KG1 (cell line): ENCODE data around the gene BNC2.

ENCODE experiments used
- DNase-seq: peaks from one replicate; lab custom pipeline; 2025; lab: John Stamatoyannopoulos, UW

Gene BNC2

GRCh38 chr9:16817002-16817401 lies 53.5 kb downstream of the BNC2 start:
- DNase-seq, result no peak

GRCh38 chr9:16816011-16816410 lies 54.5 kb downstream of the BNC2 start:
- no peak for DNase-seq

- no peak for DNase-seq
These were observed 55.4 kb downstream of the BNC2 start for GRCh38 chr9:16815079-16815478.

DNA sequence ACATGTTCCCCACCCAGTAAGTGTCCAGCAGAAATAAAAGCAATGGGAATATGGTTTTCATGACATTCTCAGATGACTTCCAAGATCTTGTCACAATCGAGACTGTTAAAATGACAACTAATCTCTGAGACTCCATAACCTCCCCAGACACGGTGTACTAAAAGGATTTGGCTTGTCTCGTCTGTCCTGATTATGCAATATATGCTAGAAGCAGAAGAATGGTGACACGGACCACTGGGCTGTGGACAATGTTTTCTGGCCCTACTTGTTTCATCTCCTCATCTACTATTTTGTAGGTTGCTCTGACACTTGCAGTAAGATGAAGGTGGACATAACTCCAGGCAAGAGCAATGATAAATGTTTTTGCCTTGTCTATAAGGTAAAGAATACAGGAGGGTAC lies 56.6 kb downstream of the BNC2 start:
- DNase-seq, result no peak

DNA sequence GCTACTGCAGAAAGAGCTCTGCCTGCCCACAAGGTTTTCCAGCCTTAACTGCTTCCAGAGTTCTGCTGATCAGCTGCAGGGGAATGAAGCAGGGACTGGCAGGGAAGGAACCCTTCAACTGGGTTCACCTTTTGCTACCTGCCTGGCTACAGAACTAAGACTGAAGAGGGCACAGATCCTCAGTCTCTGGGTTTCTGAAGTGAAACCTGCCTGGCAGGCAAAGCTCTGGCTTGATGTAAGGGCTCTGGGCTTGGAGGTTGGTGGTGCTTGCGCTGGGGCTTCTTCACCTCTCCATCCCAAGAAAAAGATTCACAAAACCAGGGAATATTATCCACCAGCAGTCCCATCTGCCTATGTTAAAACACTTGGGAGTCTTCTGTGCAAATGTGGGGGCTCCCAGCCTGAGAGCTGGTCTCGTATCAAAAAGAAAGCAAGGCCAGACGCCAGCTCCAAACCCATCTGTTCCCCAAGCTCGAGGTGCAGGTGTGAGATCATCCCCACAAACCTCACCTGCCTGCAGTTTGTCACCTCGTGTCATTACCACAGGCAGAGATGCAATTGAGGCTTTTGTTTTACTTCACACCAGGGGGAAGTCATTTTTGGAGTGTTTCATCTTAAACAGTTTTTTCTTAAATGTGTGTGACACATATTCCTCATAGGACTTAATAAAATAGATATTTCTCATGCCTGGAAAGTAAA lies 58.3 kb downstream of the BNC2 start:
- no peak for DNase-seq

GRCh38 chr9:16809912-16810610 lies 60.4 kb downstream of the BNC2 start:
- DNase-seq, result no peak

- DNase-seq, result no peak
These were observed 63.8 kb downstream of the BNC2 start for GRCh38 chr9:16806674-16807073.

DNA sequence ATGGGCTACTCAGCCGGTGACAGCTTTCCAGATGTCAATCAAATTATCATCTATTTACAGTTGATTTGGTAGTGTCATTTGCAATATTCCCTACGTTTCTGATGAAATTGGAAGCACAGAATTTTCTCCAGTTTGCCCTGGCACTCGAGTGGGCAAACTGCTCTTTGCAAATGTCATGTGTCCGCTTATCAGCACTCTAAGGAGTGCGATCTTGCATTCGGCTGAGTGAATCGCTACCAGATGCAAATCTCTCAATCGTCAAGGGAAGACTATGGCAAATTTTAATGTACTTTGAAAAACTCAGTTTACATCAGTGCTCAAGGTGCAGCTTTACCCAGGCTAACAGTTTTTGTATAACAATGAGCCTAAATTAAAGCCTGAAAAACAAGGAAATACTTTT lies 66.8 kb downstream of the BNC2 start:
- no peak for DNase-seq

GRCh38 chr9:16801871-16802466 lies 68.5 kb downstream of the BNC2 start:
- DNase-seq, result no peak

DNA sequence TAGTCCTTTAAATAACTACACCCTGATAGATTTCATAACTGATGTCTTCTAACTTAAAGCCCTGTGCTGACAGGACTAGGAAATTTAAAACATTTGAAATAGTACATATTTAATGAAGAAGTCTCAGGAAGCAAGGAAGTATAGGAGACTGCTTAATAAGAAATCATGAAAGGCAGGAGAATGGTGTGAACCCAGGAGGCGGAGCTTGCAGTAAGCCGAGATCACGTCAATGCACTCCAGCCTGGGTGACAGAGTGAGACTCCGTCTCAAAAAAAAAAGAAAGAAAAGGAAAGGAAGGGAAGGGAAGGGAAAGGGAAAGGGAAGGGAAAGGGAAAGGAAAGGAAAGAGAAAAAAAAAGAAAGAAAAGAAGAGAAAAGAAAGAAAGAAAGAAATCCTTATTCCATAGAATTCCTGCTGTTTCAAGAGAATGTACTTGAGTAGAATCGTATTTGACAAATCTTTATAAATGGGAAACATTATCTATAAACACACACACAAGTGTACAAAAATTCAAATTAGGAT lies 74.1 kb downstream of the BNC2 start:
- DNase-seq, result no peak

DNA sequence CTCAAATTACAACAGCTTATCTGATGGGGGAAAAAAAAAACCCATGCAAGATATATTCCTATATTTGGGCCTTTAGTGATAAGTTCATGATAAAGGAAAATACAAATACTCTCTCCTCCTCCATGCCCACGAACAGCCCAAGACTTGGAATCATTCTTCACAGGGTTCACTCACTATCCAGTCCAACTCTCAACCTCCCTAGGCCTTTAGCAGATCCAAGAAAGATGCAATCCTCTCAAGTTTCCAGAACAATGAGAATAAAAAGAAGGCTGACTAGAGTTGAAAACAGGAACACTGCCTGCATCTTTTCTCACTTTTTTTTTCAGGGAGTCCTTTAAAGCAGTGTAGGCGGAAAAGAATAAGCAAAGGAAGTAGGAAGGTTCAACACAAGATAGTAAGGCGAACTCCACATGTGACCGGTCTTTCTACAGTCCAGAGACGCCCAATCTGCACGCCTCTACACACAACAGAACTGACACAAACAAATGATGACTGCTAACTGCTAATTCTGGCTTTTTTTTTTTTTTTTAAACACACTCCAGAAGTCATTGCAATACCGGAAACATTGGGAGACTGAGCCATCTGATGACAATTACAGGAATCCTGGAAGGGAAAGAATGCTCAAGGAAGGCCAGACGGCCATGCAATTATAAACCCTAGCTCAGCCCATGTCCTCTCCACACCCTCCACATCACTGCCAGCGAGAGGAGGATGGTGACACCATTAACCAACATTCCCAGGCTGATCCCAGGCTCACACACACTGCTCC lies 75.4 kb downstream of the BNC2 start:
- DNase-seq, result no peak

DNA sequence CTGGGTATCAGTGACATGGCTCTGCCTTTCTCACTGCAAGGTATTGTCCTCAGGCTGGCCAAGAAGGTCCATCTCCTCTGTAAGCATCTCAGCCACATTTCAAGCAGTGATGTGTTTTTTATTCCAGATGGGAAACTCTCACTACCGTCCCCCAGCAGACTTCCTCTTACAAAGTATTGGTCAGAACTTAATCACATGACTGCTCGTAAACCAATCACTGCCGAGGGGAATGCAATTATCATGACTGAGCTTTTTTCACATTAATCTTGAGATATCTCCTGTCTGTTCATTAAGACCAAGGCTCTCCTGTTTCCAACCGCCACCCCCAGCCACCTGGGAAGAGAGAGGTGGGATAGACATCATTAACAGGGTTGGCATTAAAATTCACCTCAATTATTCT lies 76.4 kb downstream of the BNC2 start:
- DNase-seq, result no peak

DNA sequence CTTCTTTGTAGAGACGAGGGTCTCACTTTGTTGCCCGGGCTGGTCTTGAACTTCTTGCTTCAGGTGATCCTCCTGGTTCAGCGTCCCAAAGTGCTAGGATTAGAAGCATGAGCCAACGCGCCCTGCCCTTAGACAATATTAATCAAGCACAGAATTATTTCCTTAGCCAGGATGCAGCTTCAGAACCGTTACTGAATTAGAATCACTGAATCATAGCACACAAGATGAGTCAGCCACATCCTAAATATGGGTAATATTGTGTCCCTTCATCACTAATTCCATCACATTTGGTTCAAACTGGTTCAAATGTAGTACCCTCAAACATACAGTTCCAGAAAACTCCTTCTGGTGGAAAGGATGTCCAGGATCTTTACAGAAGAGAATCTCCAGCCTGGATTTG lies 82.7 kb downstream of the BNC2 start:
- DNase-seq, result no peak

GRCh38 chr9:16784002-16784401 lies 86.5 kb downstream of the BNC2 start:
- DNase-seq, result no peak

GRCh38 chr9:16782490-16782889 lies 88.0 kb downstream of the BNC2 start:
- no peak for DNase-seq

DNA sequence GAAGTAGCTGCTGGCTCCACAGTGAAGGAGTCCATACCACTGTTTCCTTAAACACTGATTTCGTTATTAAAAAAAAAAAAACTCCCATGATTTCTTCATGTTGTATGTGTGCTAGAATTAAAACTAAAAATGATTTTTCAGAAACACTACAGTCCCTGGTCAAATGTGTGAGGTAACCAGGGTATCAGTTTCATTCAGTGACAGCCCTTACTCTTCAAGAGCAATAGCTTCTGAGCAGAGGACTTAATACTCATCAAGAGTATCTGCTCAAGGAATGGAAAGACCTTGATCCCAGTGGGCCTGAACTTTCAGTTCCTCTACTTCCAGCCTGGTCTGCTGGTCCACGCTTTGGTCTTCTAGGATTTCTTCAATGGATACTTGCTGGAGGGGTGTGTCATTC lies 95.1 kb downstream of the BNC2 start:
- no peak for DNase-seq

- no peak for DNase-seq
These were observed 96.9 kb downstream of the BNC2 start for GRCh38 chr9:16773617-16774016.

- DNase-seq, result no peak
These were observed 97.4 kb downstream of the BNC2 start for GRCh38 chr9:16773116-16773515.

GRCh38 chr9:16771356-16771755 lies 99.1 kb downstream of the BNC2 start:
- no peak for DNase-seq

- DNase-seq, result no peak
These were observed 101.2 kb downstream of the BNC2 start for GRCh38 chr9:16769291-16769690.

GRCh38 chr9:16768816-16769215 lies 101.7 kb downstream of the BNC2 start:
- DNase-seq, result no peak

DNA sequence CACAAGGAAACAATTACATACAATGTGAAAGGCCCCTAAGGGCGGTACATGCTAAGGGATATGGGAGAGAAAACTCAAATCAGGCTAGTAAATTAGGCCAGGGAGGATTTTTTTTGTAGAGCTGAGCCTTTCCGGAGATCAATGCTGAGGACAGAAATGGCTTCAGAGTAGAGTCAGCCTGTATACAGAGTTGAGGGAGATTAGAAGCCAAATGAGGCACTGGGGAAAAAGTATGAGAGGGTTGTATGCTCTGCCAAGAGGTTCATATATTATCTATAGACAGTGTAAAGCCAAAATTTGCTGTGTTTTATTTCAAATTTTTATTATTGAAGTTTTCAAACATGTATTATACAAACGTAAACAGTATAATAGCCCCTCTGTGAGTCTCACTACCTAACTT lies 103.1 kb downstream of the BNC2 start:
- no peak for DNase-seq

DNA sequence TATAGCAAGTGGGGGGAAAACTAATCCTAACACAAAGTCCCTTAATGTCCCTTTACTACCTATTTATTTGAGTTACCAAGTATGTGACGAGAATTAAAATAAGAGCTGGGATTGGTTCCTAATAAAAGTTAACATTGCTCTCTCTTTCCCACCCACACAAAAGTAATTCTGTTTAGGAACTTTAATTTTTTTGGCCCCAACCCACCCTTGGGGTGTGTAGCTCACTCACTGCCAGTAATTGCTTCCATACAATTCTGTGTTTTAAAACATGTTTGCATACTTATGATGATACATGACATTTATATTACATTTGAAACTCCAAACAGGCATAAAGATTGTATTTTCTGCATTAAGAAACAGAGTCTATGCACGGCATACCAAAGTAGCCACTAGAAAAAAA lies 106.5 kb downstream of the BNC2 start:
- no peak for DNase-seq
